Measurements from ENCODE around the gene SLC2A4. TPM values are rescaled to one million over a fixed set of nuclear protein-coding genes. Genes with fewer than 3 reads are reported as not detected.
"Not testable (repeated sequence)": the region's sequence is repeated elsewhere in the genome, so short reads cannot be mapped to it uniquely, and the experiment has no call there.

SLC2A4 gene
- total and polyA plus RNA-seq, 2 experiments from 2014 or later: 6.3 to 13.6 TPM

DNA sequence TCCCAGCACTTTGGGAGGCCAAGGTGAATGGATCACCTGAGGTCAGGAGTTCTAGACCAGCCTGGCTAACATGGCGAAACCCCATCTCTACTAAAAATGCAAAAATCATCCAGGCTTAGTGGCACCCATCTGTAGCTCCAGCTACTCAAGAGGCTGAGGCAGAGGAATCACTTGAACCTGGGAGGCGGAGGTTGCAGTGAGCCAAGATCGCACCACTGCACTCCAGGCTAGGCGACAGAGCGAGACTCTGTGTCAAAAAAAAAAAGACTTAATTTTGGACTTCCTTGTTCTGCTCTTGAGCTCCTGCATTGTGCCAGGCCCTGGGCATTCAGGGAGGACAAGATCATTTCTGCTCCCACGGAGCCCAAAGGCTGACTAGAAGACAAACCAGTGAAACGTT, 56.1 kb downstream of the SLC2A4 start:
- ATAC-seq; H3K9me2 ChIP-seq (ENCODE audit: insufficient read depth); H3K9me3 Mint-ChIP-seq; H3K27me3 Mint-ChIP-seq (ENCODE audit: insufficient read depth, low read depth, poor library complexity); H3K36me3 ChIP-seq (ENCODE audit: insufficient read depth); H2AFZ ChIP-seq; H3K36me3 Mint-ChIP-seq (ENCODE audit: low read depth); DNase-seq (ENCODE audit: low spot score); H4K20me1 ChIP-seq (replicated peaks; ENCODE audit: insufficient read depth); H3K79me2 ChIP-seq (replicated peaks; ENCODE audit: insufficient read depth); H3K27me3 ChIP-seq (ENCODE audit: insufficient read depth): not testable (repeated sequence)
- Histone ChIP-seq H3K4me1 (ENCODE audit: insufficient read depth) (peaks cover 18% of the 10 kb centered on the region), H3K4me3 (peak overlapping the region; percentile 53; the same call in 1 of the 2 replicates), H3K4me2 (peak overlapping the region; percentile 78), H3F3A (replicated peaks; ENCODE audit: low read depth) (peaks cover 21% of the 10 kb centered on the region), H3K27ac (ENCODE audit: low read depth) (peak overlapping the region; percentile 95)
- H3K27ac Mint-ChIP-seq: peak overlapping the region; percentile 73; the same call in 1 of the 2 replicates
- peak overlapping the region; percentile 66; the same call in 2 of the 3 replicates for H3K4me3 Mint-ChIP-seq
- peaks cover 24% of the 10 kb centered on the region for H3K4me1 Mint-ChIP-seq

Small RNAs within 50 kb of the gene (small RNA-seq; reads per million reads assigned to genes)
- not detected for gene AC026954.2 (ENCODE audit: low replicate concordance)
- gene RF00019 (ENCODE audit: low replicate concordance): not detected

Other genes with a start within 250 kb of the SLC2A4 start
Only the 30 nearest of the 33 such genes appear.
- gene CLEC10A, start 201.5 kb upstream of the SLC2A4 start, total RNA-seq (2014; rRNA removed; shearing (Covaris generic)): not detected in 2 replicates
- gene CLEC10A, start 201.5 kb upstream of the SLC2A4 start, polyA plus RNA-seq (2016; fragmentation: Nextera tagmentation; extraction: Ambion mirVana): not detected in 2 replicates
- 0.97 TPM in 1 of 2 replicates, not detected in the other for gene ASGR2, start 166.9 kb upstream of the SLC2A4 start, total RNA-seq (2014; rRNA removed; shearing (Covaris generic))
- not detected in 2 replicates for gene ASGR2, start 166.9 kb upstream of the SLC2A4 start, polyA plus RNA-seq (2016; fragmentation: Nextera tagmentation; extraction: Ambion mirVana)
- 5.3 and 9.0 TPM in 2 replicates for gene ASGR1, start 102.3 kb upstream of the SLC2A4 start, total RNA-seq (2014; rRNA removed; shearing (Covaris generic))
- 5.9 and 8.3 TPM in 2 replicates for gene ASGR1, start 102.3 kb upstream of the SLC2A4 start, polyA plus RNA-seq (2016; fragmentation: Nextera tagmentation; extraction: Ambion mirVana)
- 28.7 and 31.0 TPM in 2 replicates for gene DLG4, start 61.9 kb upstream of the SLC2A4 start, total RNA-seq (2014; rRNA removed; shearing (Covaris generic))
- gene DLG4, start 61.9 kb upstream of the SLC2A4 start, polyA plus RNA-seq (2016; fragmentation: Nextera tagmentation; extraction: Ambion mirVana): 7.7 and 11.1 TPM in 2 replicates
- gene ACADVL, start 61.8 kb upstream of the SLC2A4 start, total RNA-seq (2014; rRNA removed; shearing (Covaris generic)): 108 and 152 TPM in 2 replicates
- 139 and 156 TPM in 2 replicates for gene ACADVL, start 61.8 kb upstream of the SLC2A4 start, polyA plus RNA-seq (2016; fragmentation: Nextera tagmentation; extraction: Ambion mirVana)
- 53.9 and 80.6 TPM in 2 replicates for gene DVL2, start 47.2 kb upstream of the SLC2A4 start, total RNA-seq (2014; rRNA removed; shearing (Covaris generic))
- gene DVL2, start 47.2 kb upstream of the SLC2A4 start, polyA plus RNA-seq (2016; fragmentation: Nextera tagmentation; extraction: Ambion mirVana): 17.6 and 19.7 TPM in 2 replicates
- gene PHF23, start 42.3 kb upstream of the SLC2A4 start, total RNA-seq (2014; rRNA removed; shearing (Covaris generic)): 33.2 and 51.0 TPM in 2 replicates
- 35.4 and 36.6 TPM in 2 replicates for gene PHF23, start 42.3 kb upstream of the SLC2A4 start, polyA plus RNA-seq (2016; fragmentation: Nextera tagmentation; extraction: Ambion mirVana)
- 88.8 and 128 TPM in 2 replicates for gene GABARAP, start 39.3 kb upstream of the SLC2A4 start, total RNA-seq (2014; rRNA removed; shearing (Covaris generic))
- gene GABARAP, start 39.3 kb upstream of the SLC2A4 start, polyA plus RNA-seq (2016; fragmentation: Nextera tagmentation; extraction: Ambion mirVana): 497 and 520 TPM in 2 replicates
- 93.4 and 109 TPM in 2 replicates for gene CTDNEP1, start 30.0 kb upstream of the SLC2A4 start, total RNA-seq (2014; rRNA removed; shearing (Covaris generic))
- gene CTDNEP1, start 30.0 kb upstream of the SLC2A4 start, polyA plus RNA-seq (2016; fragmentation: Nextera tagmentation; extraction: Ambion mirVana): 48.1 and 55.2 TPM in 2 replicates
- 23.2 and 41.4 TPM in 2 replicates for gene ELP5, start 29.5 kb upstream of the SLC2A4 start, total RNA-seq (2014; rRNA removed; shearing (Covaris generic))
- gene ELP5, start 29.5 kb upstream of the SLC2A4 start, polyA plus RNA-seq (2016; fragmentation: Nextera tagmentation; extraction: Ambion mirVana): 38.3 and 40.9 TPM in 2 replicates
- 111 and 117 TPM in 2 replicates for gene CLDN7, start 19.2 kb upstream of the SLC2A4 start, total RNA-seq (2014; rRNA removed; shearing (Covaris generic))
- 46.1 and 50.7 TPM in 2 replicates for gene CLDN7, start 19.2 kb upstream of the SLC2A4 start, polyA plus RNA-seq (2016; fragmentation: Nextera tagmentation; extraction: Ambion mirVana)
- 20.6 and 36.5 TPM in 2 replicates for gene YBX2, start 12.9 kb downstream of the SLC2A4 start, total RNA-seq (2014; rRNA removed; shearing (Covaris generic))
- gene YBX2, start 12.9 kb downstream of the SLC2A4 start, polyA plus RNA-seq (2016; fragmentation: Nextera tagmentation; extraction: Ambion mirVana): 22.1 and 22.5 TPM in 2 replicates
- gene EIF5A, start 25.9 kb downstream of the SLC2A4 start, total RNA-seq (2014; rRNA removed; shearing (Covaris generic)): 791 and 833 TPM in 2 replicates
- gene EIF5A, start 25.9 kb downstream of the SLC2A4 start, polyA plus RNA-seq (2016; fragmentation: Nextera tagmentation; extraction: Ambion mirVana): 1,562 and 1,621 TPM in 2 replicates
- gene GPS2, start 33.6 kb downstream of the SLC2A4 start, total RNA-seq (2014; rRNA removed; shearing (Covaris generic)): 64.8 and 83.4 TPM in 2 replicates
- 117 and 122 TPM in 2 replicates for gene GPS2, start 33.6 kb downstream of the SLC2A4 start, polyA plus RNA-seq (2016; fragmentation: Nextera tagmentation; extraction: Ambion mirVana)
- 36.8 and 42.3 TPM in 2 replicates for gene NEURL4, start 47.6 kb downstream of the SLC2A4 start, total RNA-seq (2014; rRNA removed; shearing (Covaris generic))
- 6.3 and 6.7 TPM in 2 replicates for gene NEURL4, start 47.6 kb downstream of the SLC2A4 start, polyA plus RNA-seq (2016; fragmentation: Nextera tagmentation; extraction: Ambion mirVana)
- 30.7 and 35.8 TPM in 2 replicates for gene ACAP1, start 54.8 kb downstream of the SLC2A4 start, total RNA-seq (2014; rRNA removed; shearing (Covaris generic))
- 40.1 and 43.9 TPM in 2 replicates for gene ACAP1, start 54.8 kb downstream of the SLC2A4 start, polyA plus RNA-seq (2016; fragmentation: Nextera tagmentation; extraction: Ambion mirVana)
- 7.7 and 8.8 TPM in 2 replicates for gene KCTD11, start 70.4 kb downstream of the SLC2A4 start, total RNA-seq (2014; rRNA removed; shearing (Covaris generic))
- gene KCTD11, start 70.4 kb downstream of the SLC2A4 start, polyA plus RNA-seq (2016; fragmentation: Nextera tagmentation; extraction: Ambion mirVana): 2.2 and 2.3 TPM in 2 replicates
- gene TMEM95, start 73.4 kb downstream of the SLC2A4 start, total RNA-seq (2014; rRNA removed; shearing (Covaris generic)): not detected in 2 replicates
- not detected in 2 replicates for gene TMEM95, start 73.4 kb downstream of the SLC2A4 start, polyA plus RNA-seq (2016; fragmentation: Nextera tagmentation; extraction: Ambion mirVana)
- gene TNK1, start 99.4 kb downstream of the SLC2A4 start, total RNA-seq (2014; rRNA removed; shearing (Covaris generic)): 8.9 and 15.0 TPM in 2 replicates
- 6.1 TPM in 2 replicates for gene TNK1, start 99.4 kb downstream of the SLC2A4 start, polyA plus RNA-seq (2016; fragmentation: Nextera tagmentation; extraction: Ambion mirVana)
- gene PLSCR3, start 112.8 kb downstream of the SLC2A4 start, total RNA-seq (2014; rRNA removed; shearing (Covaris generic)): 34.3 and 41.7 TPM in 2 replicates
- 29.5 and 30.0 TPM in 2 replicates for gene PLSCR3, start 112.8 kb downstream of the SLC2A4 start, polyA plus RNA-seq (2016; fragmentation: Nextera tagmentation; extraction: Ambion mirVana)
- gene TMEM256, start 122.4 kb downstream of the SLC2A4 start, total RNA-seq (2014; rRNA removed; shearing (Covaris generic)): 127 and 138 TPM in 2 replicates
- 197 and 227 TPM in 2 replicates for gene TMEM256, start 122.4 kb downstream of the SLC2A4 start, polyA plus RNA-seq (2016; fragmentation: Nextera tagmentation; extraction: Ambion mirVana)
- gene NLGN2, start 126.1 kb downstream of the SLC2A4 start, total RNA-seq (2014; rRNA removed; shearing (Covaris generic)): 26.8 and 38.7 TPM in 2 replicates
- 14.4 TPM in 2 replicates for gene NLGN2, start 126.1 kb downstream of the SLC2A4 start, polyA plus RNA-seq (2016; fragmentation: Nextera tagmentation; extraction: Ambion mirVana)
- not detected in 2 replicates for gene SPEM1, start 138.6 kb downstream of the SLC2A4 start, total RNA-seq (2014; rRNA removed; shearing (Covaris generic))
- gene SPEM1, start 138.6 kb downstream of the SLC2A4 start, polyA plus RNA-seq (2016; fragmentation: Nextera tagmentation; extraction: Ambion mirVana): not detected in 2 replicates
- not detected in 2 replicates for gene SPEM2, start 143.9 kb downstream of the SLC2A4 start, total RNA-seq (2014; rRNA removed; shearing (Covaris generic))
- gene SPEM2, start 143.9 kb downstream of the SLC2A4 start, polyA plus RNA-seq (2016; fragmentation: Nextera tagmentation; extraction: Ambion mirVana): not detected in 2 replicates
- not detected in 2 replicates for gene SPEM3, start 147.1 kb downstream of the SLC2A4 start, total RNA-seq (2014; rRNA removed; shearing (Covaris generic))
- not detected in 2 replicates for gene SPEM3, start 147.1 kb downstream of the SLC2A4 start, polyA plus RNA-seq (2016; fragmentation: Nextera tagmentation; extraction: Ambion mirVana)
- gene TMEM102, start 153.7 kb downstream of the SLC2A4 start, total RNA-seq (2014; rRNA removed; shearing (Covaris generic)): 15.1 and 23.2 TPM in 2 replicates
- gene TMEM102, start 153.7 kb downstream of the SLC2A4 start, polyA plus RNA-seq (2016; fragmentation: Nextera tagmentation; extraction: Ambion mirVana): 6.1 and 6.4 TPM in 2 replicates
- gene FGF11, start 157.8 kb downstream of the SLC2A4 start, total RNA-seq (2014; rRNA removed; shearing (Covaris generic)): 16.6 TPM in 2 replicates
- gene FGF11, start 157.8 kb downstream of the SLC2A4 start, polyA plus RNA-seq (2016; fragmentation: Nextera tagmentation; extraction: Ambion mirVana): 11.1 and 13.3 TPM in 2 replicates
- gene CHRNB1, start 163.3 kb downstream of the SLC2A4 start, total RNA-seq (2014; rRNA removed; shearing (Covaris generic)): 11.2 and 12.0 TPM in 2 replicates
- 10.0 and 11.1 TPM in 2 replicates for gene CHRNB1, start 163.3 kb downstream of the SLC2A4 start, polyA plus RNA-seq (2016; fragmentation: Nextera tagmentation; extraction: Ambion mirVana)
- 6.9 and 11.2 TPM in 2 replicates for gene ZBTB4, start 197.9 kb downstream of the SLC2A4 start, total RNA-seq (2014; rRNA removed; shearing (Covaris generic))
- gene ZBTB4, start 197.9 kb downstream of the SLC2A4 start, polyA plus RNA-seq (2016; fragmentation: Nextera tagmentation; extraction: Ambion mirVana): 3.6 and 4.2 TPM in 2 replicates
- gene SLC35G6, start 199.7 kb downstream of the SLC2A4 start, total RNA-seq (2014; rRNA removed; shearing (Covaris generic)): not detected in 2 replicates
- gene SLC35G6, start 199.7 kb downstream of the SLC2A4 start, polyA plus RNA-seq (2016; fragmentation: Nextera tagmentation; extraction: Ambion mirVana): 0.16 TPM in 1 of 2 replicates, not detected in the other

Measured in GM23338 (cell line).